Right lobe of liver (tissue), 4 donors: ENCODE results near the gene GRIFIN.

ENCODE experiments used
- CTCF ChIP-seq, 4 donors: fragments of 200-600 bp in 3 of 4; fragments of 450-650 bp in 1 of 4; IDR thresholded peaks; one replicate each; pipeline versions ENCODE4 v1.5.1 to v1.8.0; 2016 to 2022; ENCODE audit warnings: antibody characterized with exemption in 4 of 4, mild to moderate bottlenecking in 2 of 4
- POLR2A ChIP-seq: fragments of 450-650 bp; IDR thresholded peaks from one replicate; pipeline ENCODE4 v1.6.1; 2017; ENCODE audit warnings: antibody characterized with exemption, mild to moderate bottlenecking
- donor health status: DM: no; HTN: no; CAD: no.
- donor health status: DM: no; HTN: no; CAD: no.
- donor health status: DM: no; HTN: yes; CAD: no.

GRCh38 chr7:2500701-2501100 is 24.5 kb upstream of the GRIFIN start:
- TF ChIP-seq CTCF (IDR thresholded peaks at IDR 0.05) (no peak), POLR2A (no peak)
